GM18511 (cell line): ENCODE measurements around the gene CANX.

Experiments used
- ATAC-seq: cut with Tn5 transposase; IDR thresholded peaks from one replicate; pipeline ENCODE4 v1.9.1; 2021; ENCODE audit warnings: mild to moderate bottlenecking, moderate library complexity; ENCODE audit not compliant: unreplicated experiment

CANX gene

DNA sequence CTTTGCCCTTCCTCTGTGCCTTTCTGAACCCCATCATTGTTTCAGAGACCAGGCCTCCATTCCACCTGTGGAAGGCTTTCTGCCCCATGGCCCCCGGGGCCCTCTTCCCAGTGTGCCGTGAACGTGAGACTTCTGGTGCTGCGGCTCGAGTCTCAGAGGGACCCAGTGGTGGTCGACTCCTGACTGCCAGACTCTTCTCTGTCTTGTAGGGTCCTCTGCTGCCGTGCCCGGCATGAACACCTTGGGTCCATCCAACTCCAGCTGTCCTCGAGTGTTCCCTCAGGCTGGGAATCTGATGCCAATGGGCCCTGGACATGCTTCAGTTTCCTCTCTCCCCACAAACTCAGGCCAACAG is 74.9 kb downstream of the CANX start:
- ATAC-seq, result no peak

DNA sequence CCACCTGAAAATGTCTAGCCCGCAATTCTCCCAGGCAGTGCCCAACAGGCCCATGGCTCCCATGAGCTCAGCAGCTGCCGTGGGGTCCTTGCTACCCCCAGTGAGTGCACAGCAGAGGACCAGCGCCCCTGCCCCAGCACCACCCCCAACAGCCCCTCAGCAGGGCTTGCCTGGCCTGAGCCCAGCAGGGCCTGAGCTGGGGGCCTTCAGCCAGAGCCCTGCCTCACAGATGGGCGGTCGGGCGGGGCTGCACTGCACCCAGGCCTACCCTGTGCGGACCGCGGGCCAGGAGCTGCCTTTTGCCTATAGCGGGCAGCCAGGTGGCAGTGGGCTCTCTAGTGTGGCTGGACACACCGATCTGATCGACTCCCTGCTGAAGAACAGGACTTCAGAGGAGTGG is 75.7 kb downstream of the CANX start:
- ATAC-seq, result no peak

DNA sequence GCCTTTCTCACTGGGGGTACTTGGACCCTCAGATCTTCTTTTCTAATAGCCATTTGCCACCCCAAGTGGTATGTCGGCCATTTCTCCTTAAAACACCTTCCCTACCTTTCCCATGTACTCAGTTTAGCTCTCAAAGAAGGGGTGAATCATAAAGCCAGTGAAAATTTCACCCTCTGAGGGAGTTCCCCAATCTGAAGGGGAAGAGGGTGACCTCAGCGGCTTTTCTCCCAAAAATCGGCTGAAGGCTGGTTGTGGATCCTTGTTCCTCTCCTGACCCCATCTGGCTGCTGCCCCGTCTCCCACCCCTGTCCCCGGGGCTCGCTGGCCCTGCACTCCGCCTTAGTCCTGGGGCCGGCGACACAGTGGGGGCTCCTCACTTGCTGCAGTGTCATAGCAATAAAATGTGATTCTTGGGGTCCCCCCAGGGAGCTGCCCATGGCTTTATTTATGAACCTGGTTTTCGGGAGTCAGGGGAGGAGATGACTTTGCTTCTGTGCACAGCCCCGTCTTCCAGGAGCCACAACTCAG is 77.7 kb downstream of the CANX start:
- ATAC-seq, result no peak

DNA sequence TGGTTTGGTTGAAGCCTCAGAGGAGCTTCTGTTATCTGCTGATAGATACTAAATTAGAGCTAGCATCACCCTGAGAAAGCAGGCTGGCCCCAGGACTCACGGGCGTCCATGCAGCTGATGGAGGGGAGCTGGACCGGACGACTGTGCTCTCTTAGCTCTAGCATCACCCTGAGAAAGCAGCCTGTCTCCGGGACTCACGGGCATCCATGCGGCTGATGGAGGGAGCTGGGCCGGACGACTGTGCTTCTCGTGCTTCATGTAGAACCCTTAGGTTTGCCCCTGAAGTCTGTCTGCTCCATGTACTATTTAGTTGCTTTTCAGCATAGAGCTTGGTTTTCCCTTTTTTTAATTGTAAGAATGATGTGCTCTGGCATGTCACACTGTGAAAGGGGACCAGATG is 78.7 kb downstream of the CANX start:
- ATAC-seq, result no peak

DNA sequence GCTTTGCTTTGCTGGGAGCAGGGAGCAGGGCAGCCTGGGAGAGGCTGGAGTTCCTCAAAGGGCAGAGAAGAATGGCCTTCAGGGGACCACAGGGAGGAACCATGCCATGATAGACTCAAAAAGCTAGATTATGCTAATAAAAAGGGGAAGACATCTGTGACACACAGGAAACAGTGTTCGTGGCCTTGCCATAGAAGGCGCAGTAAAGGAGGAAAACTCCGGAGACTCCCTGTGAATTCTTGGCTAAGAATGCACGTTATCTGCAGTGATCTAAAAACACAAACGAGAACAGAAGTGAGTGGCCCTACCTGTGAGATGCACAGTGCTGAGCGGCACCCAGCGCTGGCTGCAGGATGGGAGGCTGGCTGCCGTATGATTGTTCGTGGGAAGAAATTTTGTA is 79.1 kb downstream of the CANX start:
- no peak for ATAC-seq

DNA sequence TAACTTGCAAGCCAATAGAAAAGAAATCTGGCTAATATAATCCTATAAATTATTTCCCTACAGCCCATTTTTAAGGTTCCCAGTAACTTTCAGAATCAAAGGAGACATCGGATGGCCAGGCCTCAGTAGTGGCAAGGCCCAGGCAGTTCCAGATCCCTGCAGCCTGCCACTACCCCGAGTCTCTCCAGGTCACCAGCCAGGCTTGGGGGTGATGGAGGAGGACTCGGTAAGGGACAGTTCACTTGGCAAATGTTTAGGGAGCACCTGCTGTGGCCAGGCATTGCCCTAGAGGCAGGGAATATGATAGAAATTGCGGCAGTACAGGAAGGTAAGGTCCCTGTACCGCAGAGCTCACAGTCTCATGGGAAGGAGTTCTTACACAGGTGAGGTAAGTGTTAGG is 79.8 kb downstream of the CANX start:
- no peak for ATAC-seq

DNA sequence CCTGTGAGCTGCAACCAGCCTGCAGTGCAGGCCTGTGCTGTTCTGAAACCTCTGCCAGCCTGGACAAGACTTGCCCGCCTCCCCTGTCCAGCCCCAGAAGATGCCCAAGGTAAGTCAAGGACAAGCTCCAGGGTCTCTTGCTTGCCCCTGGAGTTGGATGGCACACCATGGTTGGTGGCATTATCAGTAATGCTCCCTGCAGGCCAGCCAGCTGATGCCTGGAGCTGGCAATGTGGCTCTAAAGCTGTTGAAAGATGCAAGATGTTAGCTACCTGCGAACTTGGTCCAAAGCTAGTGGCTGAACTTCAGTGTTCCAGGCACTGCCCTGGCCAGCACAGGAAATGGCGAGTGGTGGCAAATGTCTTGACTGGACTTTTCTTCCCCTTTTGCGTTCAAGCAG is 81.1 kb downstream of the CANX start:
- no peak for ATAC-seq

DNA sequence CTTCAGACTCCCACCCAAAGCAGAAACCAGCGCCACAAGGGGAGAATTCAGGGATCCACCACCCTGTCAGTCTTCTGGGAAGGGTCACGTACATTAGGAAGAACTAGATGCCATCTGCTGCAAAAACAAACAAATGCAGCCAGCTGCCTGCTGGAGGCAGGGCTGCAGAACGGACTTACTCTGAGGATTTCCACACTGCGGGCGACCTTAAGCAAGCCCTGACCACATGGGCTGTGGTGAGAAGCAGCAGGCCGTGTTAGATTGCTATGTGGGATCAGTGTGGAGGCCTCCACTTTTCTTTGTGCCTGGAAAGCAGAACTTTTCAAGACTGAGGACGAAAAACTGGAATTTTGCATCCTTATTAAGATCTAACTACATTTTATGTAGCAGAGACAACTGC is 81.6 kb downstream of the CANX start:
- no peak for ATAC-seq
